Small intestine (tissue), 7 donors: ENCODE data around the gene SERPINA3. TPM values are rescaled to one million over a fixed set of nuclear protein-coding genes. Genes with fewer than 3 reads are reported as not detected.

Experiments
- DNase-seq, 2 donors: peaks; one replicate each; pipeline versions ENCODE4 v3.0.0 to v3.0.0-alpha.2; 2013
- FAIRE-seq: peaks from 2 replicates; lab custom pipeline; 2012; peaks lifted over from hg19 to GRCh38; lab: Jason Lieb, UNC
- H3K27ac ChIP-seq, 3 donors: one replicate each; pipeline ENCODE4 v1.5.1; 2013; ENCODE audit warnings: low read length in 2 of 3, mild to moderate bottlenecking in 2 of 3, control low read depth in 1 of 3, inconsistent platforms in 1 of 3, low read depth in 1 of 3, moderate library complexity in 1 of 3
- H3K27me3 ChIP-seq, 3 donors: one replicate each; pipeline ENCODE4 v1.6.1; 2013; ENCODE audit warnings: low read length in 3 of 3, inconsistent platforms in 1 of 3; ENCODE audit not compliant: control insufficient read depth in 3 of 3, insufficient read depth in 3 of 3
- H3K36me3 ChIP-seq, 3 donors: one replicate each; pipeline ENCODE4 v1.6.1; 2013; ENCODE audit warnings: low read length in 3 of 3, inconsistent platforms in 1 of 3, low read depth in 1 of 3, mild to moderate bottlenecking in 1 of 3, moderate library complexity in 1 of 3; ENCODE audit not compliant: control insufficient read depth in 3 of 3, insufficient read depth in 2 of 3
- H3K4me1 ChIP-seq, 3 donors: one replicate each; pipeline ENCODE4 v1.6.1; 2013; ENCODE audit warnings: low read length in 2 of 3, inconsistent platforms in 1 of 3, low read depth in 1 of 3, mild to moderate bottlenecking in 1 of 3, moderate library complexity in 1 of 3; ENCODE audit not compliant: control insufficient read depth in 3 of 3, insufficient read depth in 2 of 3
- H3K4me3 ChIP-seq, 3 donors: one replicate each; pipeline ENCODE4 v1.5.1; 2013; ENCODE audit warnings: low read length in 3 of 3, control low read depth in 1 of 3, inconsistent platforms in 1 of 3, low read depth in 1 of 3, mild to moderate bottlenecking in 1 of 3, moderate library complexity in 1 of 3
- H3K9me3 ChIP-seq, 2 donors: one replicate each; pipeline ENCODE4 v1.6.1; 2013; ENCODE audit warnings: low read depth in 1 of 2, low read length in 1 of 2; ENCODE audit not compliant: control insufficient read depth in 2 of 2, insufficient read depth in 1 of 2
- WGBS, 3 donors: extraction: QIAGEN DNeasy Blood & Tissue Kit; methylation state at CpG; one replicate each; pipeline ENCODE4 v1.1.7; 2013; 5-methylcytosine and 5-hydroxymethylcytosine counted together
- polyA plus RNA-seq, 4 donors: library from polyadenylated mRNA; stranded (reverse) in 3 of 4; unstranded in 1 of 4; fragments of 200-250 nt in 3 of 4; fragments of 120-200 nt in 1 of 4; gene quantifications; one replicate each; pipeline versions ENCODE4 v1.2.1 to v1.2.3, GENCODE V29; 2013
- donor health status: healthy with polysubstance abuse.
- donor health status: control.
- donor health status: control.
- donor health status: Bipolar disorder and iron deficiency.
- donor health status: healthy.

SERPINA3 gene
- polyA plus RNA-seq, 4 donors: 0.28 to 178 (median 5.1) TPM

DNA sequence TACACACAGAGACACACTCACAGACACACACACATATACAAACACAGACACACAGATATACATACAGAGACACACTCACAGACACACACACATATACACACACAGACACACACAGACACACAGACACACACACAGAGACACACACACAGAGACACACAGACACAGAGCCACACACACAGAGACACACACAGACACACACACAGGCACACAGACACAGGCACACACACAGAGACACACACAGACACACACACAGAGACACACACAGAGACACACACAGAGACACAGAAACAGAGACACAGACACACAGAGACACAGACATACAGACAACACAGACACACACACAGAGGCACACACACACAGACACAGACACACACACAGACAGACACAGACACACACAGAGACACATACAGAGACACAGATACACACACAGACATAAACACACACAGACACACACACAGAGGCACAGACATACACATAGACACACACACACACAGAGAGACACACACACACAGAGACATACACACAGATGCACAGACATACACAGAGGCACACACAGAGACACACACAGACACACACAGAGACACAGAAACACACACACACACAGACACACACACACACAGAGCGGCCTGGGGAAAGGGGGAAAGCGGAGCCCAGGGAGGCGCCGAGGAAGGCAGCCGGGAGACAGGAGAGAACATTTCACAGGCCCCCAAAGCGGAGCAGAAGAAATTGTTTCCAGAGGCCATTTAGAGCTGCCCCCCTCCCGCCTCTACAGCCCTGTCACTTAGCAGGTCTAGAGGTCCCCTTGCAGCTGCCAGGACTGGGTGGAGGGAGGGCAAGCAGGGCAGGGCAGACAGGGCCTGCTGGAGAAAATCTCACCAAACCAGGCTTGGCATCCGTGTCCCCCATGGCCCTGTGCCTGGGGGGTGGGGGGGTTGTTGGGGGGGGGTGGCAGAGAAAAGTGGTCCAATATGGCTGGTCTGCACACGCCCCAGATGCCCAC lies 38.9 kb downstream of the SERPINA3 start:
- Histone ChIP-seq H3K4me1 (no peaks in the 10 kb centered on the region), H3K9me3 (peaks cover 0 to 27% of the 10 kb centered on the region in 2 donors), H3K27me3 (no peaks in the 10 kb centered on the region), H3K27ac (no peak overlapping the region), H3K4me3 (no peak overlapping the region), H3K36me3 (no peaks in the 10 kb centered on the region)
- DNase-seq (no peak), FAIRE-seq (no peak)
- 72 to 75% (median 74%) methylated on average over 6 to 9 of the region's 9 CpGs for WGBS, 3 donors

DNA sequence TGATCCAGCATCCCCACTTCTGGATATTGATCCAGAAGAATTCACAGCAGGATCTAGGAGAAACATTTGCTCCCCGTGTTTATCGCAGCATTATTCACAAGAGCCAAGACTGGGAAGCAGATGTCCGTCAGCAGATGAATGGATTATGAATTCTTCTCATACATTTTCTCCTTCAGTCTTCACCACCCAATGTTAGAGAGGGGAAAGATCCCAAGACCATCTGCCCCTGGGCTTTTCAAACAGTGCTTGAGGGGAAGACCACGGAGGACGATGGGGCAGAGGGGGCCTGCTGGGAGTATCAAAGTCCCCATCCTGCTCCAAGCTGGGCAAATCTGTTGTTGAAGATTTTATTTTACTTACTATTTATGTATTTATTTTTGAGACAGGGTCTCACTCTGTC lies 41.1 kb downstream of the SERPINA3 start:
- no peak overlapping the region for H3K4me3 ChIP-seq
- 75 to 90% (median 77%) methylated on average over 5 of the region's 5 CpGs for WGBS, 3 donors
- DNase-seq (no peak), FAIRE-seq (no peak)
- peaks cover 0 to 17% of the 10 kb centered on the region in 2 donors for H3K9me3 ChIP-seq
- H3K4me1 ChIP-seq: no peaks in the 10 kb centered on the region
- no peaks in the 10 kb centered on the region for H3K27me3 ChIP-seq
- no peaks in the 10 kb centered on the region for H3K36me3 ChIP-seq
- H3K27ac ChIP-seq: no peak overlapping the region

DNA sequence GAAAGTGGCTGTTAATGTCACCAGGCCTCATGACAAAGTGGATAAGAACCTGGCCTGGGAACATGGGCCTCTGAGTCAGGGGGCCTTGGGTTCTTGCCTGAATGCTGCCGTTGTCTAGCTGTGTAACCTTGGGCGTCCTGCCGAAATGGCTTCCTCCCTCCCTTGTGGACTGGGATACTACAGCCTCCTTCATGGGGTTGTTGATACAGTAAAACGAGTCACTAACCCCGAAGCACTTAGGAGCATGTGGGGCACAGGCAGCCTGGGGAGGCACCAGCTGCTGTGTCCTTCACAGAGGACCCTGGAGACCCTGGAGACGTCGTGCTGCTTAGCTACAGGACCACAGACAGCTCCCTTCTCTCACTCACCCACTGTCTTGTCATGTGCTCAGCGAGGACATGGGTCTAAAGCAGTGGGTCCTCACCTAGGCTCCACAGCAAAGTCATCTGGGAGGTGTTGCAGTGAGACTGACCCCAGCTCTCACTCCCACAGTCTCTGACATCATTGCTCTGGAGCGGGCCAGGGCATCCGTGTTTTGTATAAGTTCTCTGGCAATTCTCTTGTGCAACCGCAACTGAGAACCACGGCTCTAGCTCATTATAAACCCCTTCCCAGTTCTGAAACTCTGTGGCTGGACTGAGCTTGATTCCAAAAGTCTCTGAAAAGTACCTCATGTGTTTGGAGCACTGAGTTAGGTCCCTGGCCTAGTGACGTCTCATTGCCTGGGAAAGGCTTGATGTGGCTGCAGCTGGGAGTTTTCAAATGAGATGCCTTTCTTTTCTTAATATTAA lies 42.1 kb downstream of the SERPINA3 start:
- H3K4me3 ChIP-seq: no peak overlapping the region
- no peaks in the 10 kb centered on the region for H3K27me3 ChIP-seq
- no peak for FAIRE-seq
- no peak overlapping the region for H3K27ac ChIP-seq
- DNase-seq: no peak
- H3K36me3 ChIP-seq: no peaks in the 10 kb centered on the region
- WGBS, 3 donors: 58 to 59% (median 59%) methylated on average over 13 of the region's 13 CpGs
- H3K9me3 ChIP-seq: peaks cover 0 to 8% of the 10 kb centered on the region in 2 donors
- no peaks in the 10 kb centered on the region for H3K4me1 ChIP-seq

DNA sequence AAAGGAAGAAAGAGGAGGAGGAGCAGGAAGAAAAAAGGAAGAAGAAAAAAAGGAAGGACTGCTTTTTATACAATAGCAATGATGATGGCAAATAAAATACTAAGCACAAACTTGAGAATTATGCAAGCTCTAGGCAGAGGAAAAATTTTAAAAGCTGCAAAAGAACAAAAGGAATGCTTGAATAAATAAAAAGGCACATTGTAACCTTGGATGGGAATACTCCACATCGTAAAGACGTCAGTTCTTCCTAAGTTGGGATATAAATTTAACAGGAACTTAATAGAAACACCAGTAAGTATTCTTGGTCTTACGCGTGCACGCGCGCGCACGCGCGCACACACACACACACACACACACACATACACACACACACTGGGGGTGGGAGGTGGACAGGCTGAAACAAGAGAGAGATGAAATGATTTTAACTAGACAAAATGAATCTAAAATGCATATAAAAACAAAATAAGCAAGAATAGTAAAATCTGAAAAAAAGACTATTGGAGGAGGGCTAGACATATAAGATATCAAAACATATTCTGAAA lies 43.0 kb downstream of the SERPINA3 start:
- DNase-seq: no peak
- WGBS, 3 donors: 71 to 88% (median 84%) methylated on average over 11 of the region's 11 CpGs
- H3K9me3 ChIP-seq: no peaks in the 10 kb centered on the region
- no peak for FAIRE-seq
- no peaks in the 10 kb centered on the region for H3K36me3 ChIP-seq
- no peak overlapping the region for H3K4me3 ChIP-seq
- H3K4me1 ChIP-seq: no peaks in the 10 kb centered on the region
- no peaks in the 10 kb centered on the region for H3K27me3 ChIP-seq
- no peak overlapping the region for H3K27ac ChIP-seq

DNA sequence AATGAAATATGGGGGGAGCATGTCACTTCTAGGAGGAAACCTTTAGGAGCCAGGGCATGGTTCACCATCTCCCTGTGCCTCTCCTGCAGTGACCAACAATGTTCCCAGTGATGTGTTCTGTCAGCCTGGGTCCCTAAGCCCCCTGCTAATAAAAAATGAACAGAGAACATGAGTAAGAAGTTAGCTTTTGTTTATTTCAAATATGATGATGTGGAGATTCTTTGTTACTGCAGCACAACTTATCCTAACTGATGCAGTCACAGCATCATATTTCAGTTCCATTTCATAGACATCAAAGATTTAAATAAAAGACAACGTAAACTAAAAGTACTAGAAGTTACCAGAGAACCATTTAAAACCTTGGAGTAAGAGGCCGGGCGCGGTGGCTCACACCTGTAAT lies 43.9 kb downstream of the SERPINA3 start:
- 95 to 96% (median 96%) methylated on average over 4 of the region's 4 CpGs for WGBS, 3 donors
- FAIRE-seq (no peak), DNase-seq (no peak)
- H3K9me3 ChIP-seq: no peaks in the 10 kb centered on the region
- H3K36me3 ChIP-seq: no peaks in the 10 kb centered on the region
- peaks cover 0 to 3% (median 0%) of the 10 kb centered on the region in 3 donors for H3K27me3 ChIP-seq
- H3K4me3 ChIP-seq: no peak overlapping the region
- H3K27ac ChIP-seq: no peak overlapping the region
- H3K4me1 ChIP-seq: no peaks in the 10 kb centered on the region

DNA sequence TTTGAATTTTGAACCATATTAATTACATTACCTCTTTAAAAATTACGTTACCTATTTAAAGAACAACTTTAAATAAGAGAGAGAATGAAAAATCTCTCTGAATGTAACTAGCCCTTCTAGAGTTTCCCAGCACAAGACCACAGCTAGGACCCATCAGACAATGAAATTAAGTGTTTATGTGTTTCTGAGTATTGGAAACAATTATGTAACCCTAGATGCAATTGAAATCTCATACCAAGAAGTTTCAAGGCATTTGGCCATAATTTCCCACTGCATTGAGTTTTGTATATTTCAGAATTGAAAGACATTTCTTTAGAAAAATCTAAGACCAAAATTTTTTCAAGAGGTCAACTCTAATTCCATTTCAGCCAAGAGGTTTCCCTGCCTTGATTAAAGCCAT lies 47.1 kb downstream of the SERPINA3 start:
- no peak overlapping the region for H3K4me3 ChIP-seq

DNA sequence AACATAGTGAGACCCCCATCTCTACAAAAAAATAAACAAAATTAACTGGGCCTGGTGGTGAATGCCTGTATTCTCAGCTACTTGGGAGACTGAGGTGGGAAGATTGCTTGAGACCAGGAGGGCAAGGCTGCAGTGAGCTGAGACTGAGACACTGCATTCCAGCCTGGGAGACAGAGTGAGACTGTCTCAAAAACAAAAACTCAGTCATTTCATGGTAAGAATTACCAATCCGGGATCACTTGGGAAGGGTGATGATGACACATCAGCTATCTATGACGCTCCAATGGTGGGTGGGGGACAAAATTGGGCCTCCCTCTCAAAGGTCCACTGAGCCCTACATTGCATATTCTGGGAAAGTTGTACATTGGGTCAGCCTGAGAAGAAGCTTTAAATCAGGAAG lies 47.7 kb downstream of the SERPINA3 start:
- DNase-seq: no peak
- WGBS, 3 donors: 82 to 87% (median 84%) methylated on average over 2 of the region's 2 CpGs
- H3K4me3 ChIP-seq: no peak overlapping the region
- H3K36me3 ChIP-seq: no peaks in the 10 kb centered on the region
- H3K27me3 ChIP-seq: peaks cover 0 to 3% (median 0%) of the 10 kb centered on the region in 3 donors
- H3K9me3 ChIP-seq: no peaks in the 10 kb centered on the region
- no peaks in the 10 kb centered on the region for H3K4me1 ChIP-seq
- FAIRE-seq: no peak
- no peak overlapping the region for H3K27ac ChIP-seq

More for the DNA sequence above, 47.1 kb downstream of the SERPINA3 start:
- Histone ChIP-seq H3K9me3 (no peaks in the 10 kb centered on the region), H3K36me3 (no peaks in the 10 kb centered on the region), H3K27ac (no peak overlapping the region), H3K27me3 (peaks cover 0 to 3% (median 0%) of the 10 kb centered on the region in 3 donors), H3K4me1 (no peaks in the 10 kb centered on the region)
- FAIRE-seq (no peak), DNase-seq (no peak)
- 69 to 78% (median 69%) methylated on average over 1 of the region's 1 CpG for WGBS, 3 donors

DNA sequence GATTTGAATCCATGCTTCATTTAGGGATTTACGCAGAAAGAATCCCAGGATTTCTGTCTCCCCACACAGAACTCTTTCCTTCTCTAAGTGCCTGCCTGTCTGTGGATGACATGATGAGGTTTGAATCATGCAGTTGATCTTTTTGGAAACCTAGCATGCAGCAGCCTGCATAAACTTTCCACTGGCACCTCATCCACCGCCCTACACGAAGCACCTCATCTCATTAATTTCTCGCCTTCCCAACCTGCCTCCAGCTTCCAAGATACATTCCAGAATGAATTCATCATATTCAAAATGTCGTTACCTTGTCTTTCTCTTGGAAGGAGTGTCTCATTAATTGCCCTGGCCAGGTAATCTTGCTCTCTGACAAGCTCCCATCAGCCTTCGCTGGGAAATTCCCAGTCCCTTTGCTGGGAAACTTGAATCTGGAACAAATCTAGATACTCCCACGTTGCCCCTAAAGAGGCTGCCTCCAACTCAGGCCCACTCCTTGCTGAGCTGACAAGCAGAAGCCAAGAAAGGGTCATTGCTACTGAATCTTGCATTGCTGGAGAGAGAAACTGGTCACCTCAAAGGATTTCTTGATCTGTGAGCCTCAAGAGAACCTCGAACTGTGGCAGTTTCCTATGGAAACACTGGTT lies 48.2 kb downstream of the SERPINA3 start:
- DNase-seq: no peak
- no peak for FAIRE-seq

More for the DNA sequence above, 48.2 kb downstream of the SERPINA3 start:
- no peak overlapping the region for H3K4me3 ChIP-seq
- no peaks in the 10 kb centered on the region for H3K9me3 ChIP-seq
- H3K27ac ChIP-seq: no peak overlapping the region
- no peaks in the 10 kb centered on the region for H3K4me1 ChIP-seq
- no peaks in the 10 kb centered on the region for H3K36me3 ChIP-seq
- peaks cover 0 to 3% (median 0%) of the 10 kb centered on the region in 3 donors for H3K27me3 ChIP-seq
- WGBS, 3 donors: 65 to 73% (median 71%) methylated on average over 8 of the region's 8 CpGs
